Dermis blood vessel endothelial cell (primary cell): ENCODE data around the gene BLOC1S3. TPM values are rescaled to one million over a fixed set of nuclear protein-coding genes. Genes with fewer than 3 reads are reported as not detected.

Experiments used
- DNase-seq: peaks from one replicate; pipeline ENCODE4 v3.0.0; 2010
- total RNA-seq: library from RNA; depleted of rRNA; stranded (reverse); fragments of >200 nt; gene quantifications from 2 replicates; pipeline ENCODE4 v1.2.3, GENCODE V29; 2014

Gene BLOC1S3
- total RNA-seq, 1 donor from 2014 or later, result 10.0 TPM

- DNase-seq, result no peak
Measured at GRCh38 chr19:45146741-45147205, 31.8 kb upstream of the BLOC1S3 start.

- no peak for DNase-seq
Measured at GRCh38 chr19:45147835-45148676, 30.5 kb upstream of the BLOC1S3 start.

- no peak for DNase-seq
Measured at GRCh38 chr19:45149129-45149528, 29.5 kb upstream of the BLOC1S3 start.

GRCh38 chr19:45150180-45150579 lies 28.4 kb upstream of the BLOC1S3 start:
- no peak for DNase-seq

GRCh38 chr19:45150751-45151281 lies 27.8 kb upstream of the BLOC1S3 start:
- no peak for DNase-seq

DNA sequence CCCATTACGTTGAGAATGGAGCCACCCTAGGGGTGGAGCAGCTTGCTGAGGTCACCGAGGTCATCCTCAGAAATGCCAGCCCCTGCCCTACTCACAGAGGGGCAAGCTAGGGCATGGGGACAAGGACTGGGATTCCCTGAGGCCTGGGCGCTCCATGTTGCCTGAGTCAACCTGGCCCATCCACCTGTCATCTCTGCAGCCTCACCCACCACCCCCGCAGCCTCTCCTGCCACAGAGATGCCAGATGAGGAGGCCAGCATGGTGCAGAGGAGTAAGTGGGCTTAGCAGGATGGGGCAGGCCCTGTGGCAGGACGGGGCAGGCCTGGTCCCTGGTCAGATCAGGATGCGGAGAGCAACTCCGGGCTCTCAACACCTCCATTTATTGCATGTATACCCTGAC lies 27.3 kb upstream of the BLOC1S3 start:
- no peak for DNase-seq

- DNase-seq, result no peak
Measured at GRCh38 chr19:45151821-45152503, 26.6 kb upstream of the BLOC1S3 start.

GRCh38 chr19:45152504-45153338 lies 25.9 kb upstream of the BLOC1S3 start:
- DNase-seq, result peak; percentile 64

DNA sequence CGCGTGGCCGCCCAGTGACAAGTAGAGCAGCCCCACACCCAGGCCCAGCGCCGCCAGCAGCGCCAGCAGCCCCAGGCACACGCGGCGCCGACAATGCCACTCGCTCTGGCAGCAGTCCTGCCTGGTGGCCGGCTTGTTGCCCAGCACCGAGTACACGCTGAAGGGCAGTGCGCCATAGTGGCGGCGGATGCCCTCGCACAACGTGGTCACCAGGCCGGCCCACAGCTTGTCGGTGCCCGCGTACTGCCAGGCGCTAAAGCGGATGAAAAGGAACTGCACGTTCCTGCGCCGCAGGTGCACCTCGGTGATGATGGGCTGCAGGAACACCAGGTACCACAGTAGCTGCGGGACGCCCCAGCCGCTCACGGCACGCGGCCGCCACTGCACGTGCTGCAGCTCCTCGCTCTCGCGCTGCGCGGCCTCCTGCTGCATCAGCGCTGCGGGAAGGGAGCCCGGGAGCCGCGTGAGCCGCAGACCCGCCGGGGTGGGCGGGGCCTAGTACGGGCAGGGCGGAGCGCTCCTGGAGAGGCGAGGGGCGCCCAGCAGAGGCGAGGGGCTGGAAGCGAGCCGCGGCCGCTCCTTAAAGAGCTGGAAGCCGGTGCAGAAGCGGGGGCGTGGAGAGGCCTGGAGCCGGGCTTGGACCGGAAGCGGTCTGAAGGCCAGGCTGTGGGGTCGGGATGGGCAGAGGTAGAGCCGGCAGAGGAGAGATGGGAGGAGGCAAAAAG lies 25.1 kb upstream of the BLOC1S3 start:
- DNase-seq, result peak; percentile 43

- peak; percentile 56 for DNase-seq
Measured at GRCh38 chr19:45154064-45154827, 24.3 kb upstream of the BLOC1S3 start.

GRCh38 chr19:45156011-45156630 lies 22.5 kb upstream of the BLOC1S3 start:
- DNase-seq, result no peak

GRCh38 chr19:45156751-45157150 lies 21.8 kb upstream of the BLOC1S3 start:
- DNase-seq, result no peak

GRCh38 chr19:45158503-45159209 lies 19.9 kb upstream of the BLOC1S3 start:
- DNase-seq, result no peak

- DNase-seq, result no peak
Measured at GRCh38 chr19:45159210-45159970, 19.2 kb upstream of the BLOC1S3 start.

DNA sequence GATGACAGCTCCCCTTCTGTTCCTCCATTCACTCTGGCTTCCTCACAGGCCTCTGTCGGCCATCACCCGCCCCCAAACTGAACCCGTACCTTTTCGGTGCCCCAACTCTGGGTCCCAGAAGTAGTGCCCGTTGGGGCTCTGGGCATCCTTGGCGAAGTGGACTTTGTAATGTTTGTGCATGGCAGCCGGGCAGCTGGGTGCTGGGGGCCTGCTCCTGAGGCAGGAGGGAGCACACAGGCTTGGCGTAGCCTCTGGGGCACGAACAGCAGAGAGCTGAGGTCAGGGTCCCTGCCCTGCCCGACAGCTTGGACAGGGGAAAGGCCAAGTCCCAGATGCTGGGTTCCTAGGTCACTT lies 18.6 kb upstream of the BLOC1S3 start:
- DNase-seq, result no peak

DNA sequence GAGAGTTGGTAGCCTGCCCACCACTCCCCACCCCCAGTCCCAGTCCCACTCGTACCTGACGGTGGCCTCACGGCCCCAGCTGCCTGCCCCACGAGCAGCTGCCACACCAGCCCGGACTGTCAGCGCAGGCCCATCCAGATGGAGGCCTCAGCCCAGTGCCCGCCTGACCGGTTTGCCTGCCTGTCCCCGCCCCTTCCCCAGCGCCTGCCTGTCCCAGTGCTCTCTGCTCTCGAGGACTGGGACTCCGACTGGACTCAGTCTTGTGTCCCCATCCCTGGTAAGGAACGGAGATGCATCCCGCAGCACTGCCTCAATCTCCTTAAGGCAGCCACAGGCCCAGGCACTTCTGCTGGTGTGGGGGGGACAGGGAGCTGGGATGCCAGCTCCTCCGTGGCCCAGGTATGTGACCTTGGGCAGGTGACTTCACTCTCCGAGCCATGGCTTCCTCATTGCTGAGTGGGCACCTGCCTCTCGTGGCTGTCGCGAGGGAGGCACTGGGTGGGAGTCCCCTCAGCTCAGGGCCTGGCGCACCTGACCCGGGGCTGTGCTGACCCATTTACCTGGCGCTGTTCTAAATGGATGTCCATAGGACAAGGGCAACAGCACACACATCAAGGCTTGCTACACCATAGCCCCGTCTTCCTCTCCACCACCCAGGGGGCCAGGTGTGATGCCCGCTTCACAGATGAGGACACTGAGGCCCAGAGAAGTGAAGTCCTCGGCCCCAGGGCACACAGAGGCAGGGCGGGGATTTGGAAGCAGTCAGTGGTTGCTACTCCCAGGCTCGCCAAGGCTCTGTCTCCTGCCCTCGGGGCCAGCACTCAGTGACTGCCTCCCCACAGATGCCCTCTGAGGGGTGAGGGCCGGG lies 17.5 kb upstream of the BLOC1S3 start, which contains the start of gene NKPD1:
TSS of gene NKPD1 (minus strand) at position 113 of the 868 bp plus-strand sequence. CDS start 832 bp downstream, outside the sequence.
- DNase-seq, result no peak

DNA sequence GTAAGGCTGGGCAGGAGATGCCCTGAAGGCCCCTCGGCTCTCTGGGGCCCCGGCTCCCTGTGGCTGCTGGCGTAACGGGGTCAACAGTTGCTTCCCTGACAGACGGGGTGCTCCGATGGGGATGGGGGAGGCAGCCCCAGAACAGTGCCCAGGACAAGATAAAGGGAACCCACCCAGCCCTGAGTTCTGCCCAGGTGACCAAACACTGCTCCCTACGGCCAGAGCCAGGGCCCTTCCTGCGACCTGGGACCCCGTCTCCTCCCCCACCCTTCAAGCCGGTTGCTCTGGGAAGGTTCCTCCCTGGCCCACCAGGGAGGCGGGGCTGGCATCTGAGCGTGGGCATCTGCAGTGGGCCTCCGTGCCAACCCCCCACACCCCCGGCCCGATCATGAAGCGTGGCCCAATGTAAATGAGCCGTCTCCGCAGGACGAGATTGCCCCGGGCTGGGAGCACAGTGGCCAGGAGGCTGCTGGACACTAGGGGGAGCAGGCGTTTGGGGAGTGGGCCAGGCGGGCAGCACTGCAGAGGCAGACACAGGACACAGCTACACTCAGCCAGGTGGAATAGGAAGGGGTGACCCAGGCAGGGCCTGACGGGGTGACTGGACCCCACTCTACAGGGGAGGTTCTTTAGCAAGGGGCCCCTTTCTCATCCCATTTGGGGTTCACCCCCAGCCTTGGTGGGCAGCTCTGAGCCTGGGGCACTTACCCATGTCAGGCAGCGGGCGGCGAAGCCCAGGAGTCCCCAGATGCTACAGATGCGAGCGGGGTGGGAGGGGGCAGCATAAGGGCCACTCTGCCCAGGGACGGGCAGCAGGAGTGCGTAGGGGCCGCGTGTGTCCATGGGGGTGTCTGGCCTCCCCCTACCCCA lies 16.6 kb upstream of the BLOC1S3 start:
- DNase-seq, result peak; percentile 73
